Activated effector memory CD4-positive, alpha-beta T cell treated with anti-CD3 and anti-CD28 coated beads, Interleukin-2, amount 50 U/mL, for 16 hours (primary cell): Measurements from ENCODE around the gene ISOC2.

Experiments
- DNase-seq: peaks from one replicate; pipeline ENCODE4 v3.0.0-alpha.2; 2020

Gene ISOC2

DNA sequence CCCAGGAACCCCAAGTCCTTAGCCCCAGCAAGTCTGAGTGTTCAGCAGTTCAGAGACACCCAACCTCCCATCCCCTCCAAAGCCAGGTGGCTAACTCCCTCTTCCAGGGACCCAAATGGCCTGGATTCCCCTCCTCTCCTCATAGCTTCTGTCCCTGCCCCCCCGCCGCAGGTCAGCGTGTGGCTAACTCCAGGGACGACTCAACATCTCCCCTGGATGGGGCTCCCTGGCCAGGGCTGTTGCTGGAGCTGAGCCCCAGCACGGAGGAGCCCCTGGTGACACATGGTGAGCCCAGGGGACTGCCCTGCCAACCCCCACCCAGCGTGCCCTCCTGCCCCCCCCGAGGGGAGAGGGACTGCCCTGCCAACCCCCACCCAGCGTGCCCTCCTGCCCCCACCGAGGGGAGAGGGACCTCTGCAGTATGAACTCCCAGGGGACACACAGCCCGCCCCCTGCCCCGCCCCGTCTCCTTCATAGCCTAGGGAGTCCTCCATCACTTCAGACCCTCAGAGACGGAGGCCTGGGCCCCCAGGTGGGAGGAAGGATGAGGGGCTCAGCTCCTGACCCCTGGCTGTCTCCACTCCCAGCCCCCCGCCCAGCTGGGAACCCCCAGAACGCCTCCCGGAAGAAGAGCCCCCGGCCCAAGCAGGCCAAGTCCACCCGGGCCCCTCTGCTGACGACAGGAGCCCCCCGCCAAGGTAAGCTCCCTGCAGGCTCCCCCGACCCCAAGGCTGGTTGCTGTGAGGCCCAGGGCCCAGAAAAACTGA lies 28.5 kb upstream of the ISOC2 start:
- DNase-seq: no peak

DNA sequence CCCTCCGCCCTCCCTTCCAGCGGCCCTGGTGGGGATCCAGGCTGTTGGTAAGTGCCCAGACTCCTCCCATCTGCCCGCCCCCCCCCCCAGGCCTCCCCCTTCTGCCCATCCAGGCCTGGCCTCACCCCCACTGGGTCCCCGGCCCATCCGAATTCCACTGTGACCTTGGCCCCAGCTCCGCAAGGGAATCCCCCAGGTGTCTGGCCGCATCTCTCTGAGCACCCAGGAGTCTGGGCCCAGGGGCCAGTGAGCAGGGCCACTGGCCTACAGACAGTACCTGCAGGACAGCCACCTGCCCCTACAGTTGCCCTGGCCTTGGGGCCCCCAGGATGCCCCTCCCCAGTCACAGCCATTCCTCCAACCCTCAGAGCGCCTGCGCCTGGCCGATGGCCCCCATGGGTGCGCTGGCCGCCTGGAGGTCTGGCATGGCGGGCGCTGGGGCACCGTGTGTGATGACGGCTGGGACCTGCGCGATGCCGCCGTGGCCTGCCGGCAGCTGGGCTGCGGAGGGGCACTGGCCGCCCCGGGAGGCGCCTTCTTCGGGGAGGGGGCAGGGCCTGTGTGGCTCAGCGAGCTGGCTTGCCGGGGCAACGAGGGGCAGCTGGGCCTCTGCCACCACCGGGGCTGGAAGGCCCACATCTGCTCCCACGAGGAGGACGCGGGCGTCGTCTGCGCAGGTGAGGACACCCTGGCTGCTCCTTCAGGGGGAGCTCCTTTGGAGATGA lies 27.7 kb upstream of the ISOC2 start:
- DNase-seq: no peak

DNA sequence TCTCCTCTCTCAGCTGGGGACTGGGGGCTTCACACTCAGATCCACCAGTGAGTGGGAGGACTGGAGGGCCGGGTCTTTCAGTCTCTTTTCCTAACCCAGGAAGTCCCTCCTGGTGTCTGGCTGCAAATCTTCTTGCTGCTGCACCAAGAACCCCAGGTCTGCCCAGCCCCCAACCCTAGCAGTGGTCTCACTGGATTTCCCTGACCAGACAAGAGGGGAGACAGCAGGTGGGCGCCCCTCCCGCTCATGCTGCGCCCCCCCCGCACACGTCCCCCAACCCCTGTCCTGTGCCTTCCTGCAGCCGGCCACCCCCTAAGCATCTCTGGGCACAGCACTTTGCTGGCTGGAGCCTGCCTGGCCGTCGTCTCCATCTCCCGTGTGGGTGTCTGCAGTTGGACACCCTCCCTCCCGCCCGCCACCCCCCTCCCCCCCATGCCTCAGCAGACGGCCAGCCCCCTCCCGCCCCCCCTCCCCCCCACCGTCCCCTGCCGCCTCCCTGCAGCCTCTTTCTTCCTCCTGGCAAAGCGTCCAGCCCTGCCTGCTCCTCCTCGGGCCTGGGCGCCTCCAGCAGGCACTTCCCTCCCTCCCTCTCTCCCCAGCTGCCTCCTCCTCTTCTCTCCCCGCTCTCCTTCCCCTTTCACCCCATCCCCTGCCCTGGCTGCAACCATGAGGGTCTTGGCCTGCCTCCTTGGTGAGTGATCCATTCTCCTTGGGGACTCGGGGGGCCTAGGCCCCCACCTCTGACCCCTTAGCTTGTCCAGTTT lies 26.7 kb upstream of the ISOC2 start, which contains the start of gene SSC5D:
TSS of gene SSC5D (plus strand) at position 513 of the 764 bp plus-strand sequence. CDS start at position 667, 154 bp downstream.
- DNase-seq: no peak

DNA sequence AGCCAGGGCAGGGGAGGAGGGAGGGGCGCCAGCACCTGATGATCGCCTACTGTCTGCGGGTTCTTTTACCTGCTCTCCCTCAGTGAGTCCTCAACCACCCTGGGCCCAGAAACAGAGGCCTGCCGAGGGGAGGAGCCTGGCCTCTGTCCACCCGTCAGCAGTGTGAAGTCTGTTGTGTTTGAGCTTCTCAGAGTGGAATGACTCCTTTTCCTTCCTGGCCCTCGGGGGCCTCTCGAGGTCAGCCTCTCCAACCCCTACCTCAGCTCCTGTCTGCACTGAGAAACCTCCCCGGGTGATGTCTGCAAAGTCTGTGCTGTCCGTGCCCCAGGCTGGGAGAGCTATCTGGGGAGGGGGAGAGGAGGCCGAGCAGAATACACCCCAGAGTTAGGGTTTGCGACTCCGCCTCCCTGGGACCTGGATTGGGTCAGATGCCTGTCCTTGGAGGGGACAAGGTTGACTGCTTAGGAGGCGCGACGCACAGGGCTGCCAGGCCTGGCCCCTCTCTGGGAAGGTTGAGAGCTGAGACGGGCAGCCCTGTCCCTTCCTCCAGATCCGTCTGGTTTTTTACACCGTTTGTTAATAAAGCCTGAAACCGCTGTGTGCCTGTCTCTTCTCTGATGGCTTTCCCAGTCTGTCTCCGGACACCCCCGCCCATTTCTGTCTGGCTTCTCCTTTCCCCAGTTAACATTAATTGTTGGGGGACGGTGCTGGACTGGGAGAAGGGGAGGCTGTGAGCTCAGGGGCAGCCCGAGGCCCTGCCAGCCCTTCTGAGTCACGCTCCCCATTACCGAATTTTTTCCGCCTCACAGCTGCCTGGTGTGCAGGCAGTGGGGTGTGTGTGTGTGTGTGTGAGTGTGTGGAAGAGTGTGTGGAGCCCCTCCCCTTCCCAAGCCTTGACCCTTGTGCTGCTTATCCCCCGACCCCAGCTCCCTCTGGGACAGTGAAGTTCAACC lies 25.8 kb upstream of the ISOC2 start:
- DNase-seq: peak; percentile 81

DNA sequence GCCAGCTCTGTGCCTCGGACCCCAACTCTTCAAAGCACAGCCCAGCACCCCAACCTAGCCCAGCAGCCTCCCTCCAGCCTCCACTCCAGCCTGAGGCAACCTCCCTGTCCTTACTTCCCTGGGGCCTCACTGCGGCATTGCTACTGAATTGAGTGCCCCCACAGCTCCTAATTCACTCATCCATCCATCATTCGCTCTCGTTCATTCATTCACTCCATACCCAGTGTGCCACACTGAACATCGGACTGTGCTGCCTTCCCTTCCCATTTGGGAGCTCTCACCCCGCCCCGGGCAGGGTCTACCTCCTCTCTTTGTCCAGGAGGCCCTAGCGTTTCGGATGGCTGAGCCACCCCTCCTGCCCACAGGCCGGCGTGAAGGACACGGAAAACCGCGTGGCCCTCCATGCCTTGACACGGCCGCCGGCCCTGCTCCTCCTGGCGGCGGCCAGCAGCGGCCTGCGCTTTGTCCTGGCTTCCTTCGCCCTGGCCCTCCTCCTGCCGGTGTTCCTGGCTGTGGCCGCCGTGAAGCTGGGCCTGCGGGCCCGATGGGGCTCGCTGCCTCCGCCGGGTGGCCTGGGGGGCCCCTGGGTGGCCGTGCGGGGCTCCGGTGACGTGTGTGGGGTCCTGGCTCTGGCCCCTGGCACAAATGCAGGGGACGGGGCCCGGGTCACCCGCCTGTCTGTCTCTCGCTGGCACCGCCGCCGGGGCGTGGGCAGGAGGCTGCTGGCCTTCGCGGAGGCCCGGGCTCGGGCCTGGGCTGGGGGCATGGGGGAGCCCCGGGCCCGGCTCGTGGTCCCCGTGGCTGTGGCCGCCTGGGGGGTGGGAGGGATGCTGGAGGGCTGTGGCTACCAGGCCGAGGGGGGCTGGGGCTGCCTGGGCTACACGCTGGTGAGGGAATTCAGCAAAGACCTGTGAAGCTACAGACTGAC lies 24.9 kb upstream of the ISOC2 start:
- no peak for DNase-seq

DNA sequence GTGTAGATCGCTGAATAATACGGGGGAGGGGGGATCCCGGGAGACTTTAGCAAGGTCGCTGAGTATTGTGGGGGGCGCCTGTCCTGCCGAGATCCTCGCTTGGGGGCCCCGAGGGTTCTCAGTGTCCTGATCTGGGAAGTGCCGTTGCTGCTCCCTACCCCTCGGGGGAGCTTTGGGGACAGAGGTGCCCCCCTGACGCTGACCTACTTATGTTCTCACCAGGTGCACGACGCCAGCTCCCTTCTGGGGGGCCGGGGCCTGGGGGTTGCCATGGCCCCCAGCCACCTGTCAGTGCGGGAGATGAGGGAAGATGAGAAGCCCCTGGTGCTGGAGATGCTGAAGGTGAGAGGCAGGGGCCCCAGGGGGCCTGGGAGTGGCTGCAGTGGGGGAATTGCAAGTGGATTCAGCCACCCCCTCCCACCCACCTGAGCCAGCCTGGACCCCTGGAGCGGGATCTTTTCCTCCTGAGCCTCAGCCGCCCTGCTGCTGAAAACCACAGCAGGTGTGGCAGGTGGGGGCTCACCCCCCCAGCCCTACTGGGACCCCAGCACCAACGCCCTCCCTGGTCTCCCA lies 24.1 kb upstream of the ISOC2 start:
- DNase-seq: no peak

DNA sequence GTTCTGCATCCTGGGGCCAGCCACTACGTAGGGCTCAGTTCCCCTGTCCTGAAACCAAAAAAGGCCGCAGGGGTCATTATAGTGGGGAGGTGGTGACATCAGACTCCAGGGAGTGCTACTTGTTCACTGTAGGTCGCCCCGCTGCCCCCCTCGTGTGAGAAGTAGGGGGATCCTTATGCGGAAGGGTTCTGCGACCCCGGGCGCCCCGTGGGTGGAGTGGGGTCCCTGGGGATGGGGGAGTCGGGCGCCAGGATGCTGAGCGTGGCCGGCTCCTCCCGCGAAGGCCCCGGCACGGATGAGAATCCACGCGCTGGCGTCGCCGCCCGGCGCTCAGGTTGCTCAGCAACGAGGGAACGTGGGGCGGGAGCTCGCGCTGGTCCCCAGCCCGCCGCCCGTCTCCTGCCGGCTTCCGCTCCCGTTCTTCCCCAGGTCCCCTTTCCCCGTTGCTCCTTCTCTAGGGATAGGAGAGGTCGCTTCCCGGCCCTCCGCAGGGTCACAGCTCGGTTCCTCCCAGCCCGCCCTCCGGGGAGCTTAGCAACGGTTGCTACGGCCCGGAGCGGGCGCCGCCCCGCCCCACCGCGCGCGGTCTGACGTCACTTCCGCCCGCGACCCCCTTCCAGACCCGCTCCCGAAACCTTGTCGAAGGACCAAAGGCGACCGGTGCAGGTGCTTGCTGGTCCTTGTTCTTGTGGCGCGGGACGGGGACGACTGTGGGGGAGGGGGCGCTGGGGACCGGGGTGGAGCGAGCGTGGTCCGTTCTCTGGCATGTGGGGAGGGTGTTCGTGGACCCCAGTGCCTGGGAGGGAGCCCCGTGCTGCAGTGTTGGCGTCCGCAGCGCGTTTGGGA lies 23.4 kb upstream of the ISOC2 start, which contains the start of gene NAT14:
TSS of gene NAT14 (plus strand) at position 596 of the 846 bp plus-strand sequence. CDS start 521 bp downstream, outside the sequence.
- DNase-seq: peak; percentile 86

DNA sequence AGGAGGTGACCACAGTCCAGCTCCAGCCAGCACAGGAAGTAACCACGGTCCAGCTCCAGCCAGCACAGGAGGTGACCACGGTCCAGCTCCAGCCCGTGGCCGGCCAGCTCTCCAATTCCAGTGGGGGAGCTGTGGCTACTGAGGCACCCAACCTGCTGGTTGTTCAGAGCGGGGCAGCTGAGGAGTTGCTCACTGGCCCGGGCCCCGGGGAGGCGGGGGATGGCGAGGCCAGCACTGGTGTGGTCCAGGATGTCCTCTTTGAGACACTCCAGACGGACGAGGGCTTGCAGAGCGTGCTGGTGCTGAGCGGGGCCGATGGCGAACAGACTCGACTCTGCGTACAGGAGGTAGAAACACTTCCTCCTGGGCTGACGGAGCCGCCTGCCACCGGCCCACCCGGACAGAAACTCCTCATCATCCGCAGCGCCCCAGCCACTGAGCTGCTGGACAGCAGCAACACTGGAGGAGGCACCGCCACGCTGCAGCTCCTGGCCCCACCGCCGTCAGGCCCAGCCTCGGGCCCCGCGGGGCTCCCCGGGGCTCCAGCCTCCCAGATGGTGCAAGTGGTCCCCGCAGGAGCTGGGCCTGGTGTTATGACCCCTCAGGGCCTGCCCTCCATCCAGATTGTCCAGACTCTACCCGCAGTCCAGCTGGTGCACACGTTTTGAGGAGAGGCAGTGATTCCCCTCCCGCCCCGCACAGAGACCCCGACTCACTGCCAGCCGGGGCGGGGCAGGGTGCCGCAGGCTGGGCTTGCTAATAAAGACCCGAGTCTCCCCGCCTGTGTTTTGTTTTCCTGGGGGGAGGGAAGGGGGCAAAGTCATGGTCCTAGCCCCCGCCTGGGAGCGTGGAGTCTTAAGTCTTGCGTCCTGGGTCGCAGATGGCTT lies 22.5 kb upstream of the ISOC2 start:
- no peak for DNase-seq

DNA sequence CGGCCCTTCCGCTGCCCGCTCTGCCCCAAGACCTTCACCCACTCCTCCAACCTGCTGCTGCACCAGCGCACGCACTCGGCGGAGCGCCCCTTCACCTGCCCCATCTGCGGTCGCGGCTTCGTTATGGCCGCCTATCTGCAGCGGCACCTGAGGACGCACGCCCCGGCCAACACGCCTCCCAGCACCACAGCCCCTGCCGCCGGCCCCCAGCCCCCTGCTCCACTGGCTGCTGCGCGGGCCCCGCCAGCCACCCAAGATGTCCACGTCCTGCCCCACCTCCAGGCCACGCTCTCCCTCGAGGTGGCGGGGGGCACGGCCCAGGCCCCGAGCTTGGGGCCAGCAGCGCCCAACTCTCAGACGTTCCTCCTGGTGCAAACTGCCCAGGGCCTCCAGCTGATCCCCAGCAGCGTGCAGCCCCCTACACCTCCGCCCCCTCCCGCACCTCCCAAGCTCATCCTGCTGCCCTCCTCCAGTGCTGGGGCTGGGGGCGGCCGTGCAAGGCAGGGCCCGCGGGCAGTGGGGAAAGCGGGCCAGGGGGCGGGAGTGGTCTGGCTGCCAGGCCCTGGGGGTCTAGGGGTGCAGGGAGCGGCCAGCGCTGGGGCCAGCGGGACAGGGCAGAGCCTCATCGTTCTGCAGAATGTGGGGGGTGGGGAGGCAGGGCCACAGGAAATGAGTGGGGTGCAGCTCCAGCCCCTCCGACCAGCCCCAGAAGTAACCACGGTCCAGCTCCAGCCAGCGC lies 21.7 kb upstream of the ISOC2 start:
- DNase-seq: no peak

DNA sequence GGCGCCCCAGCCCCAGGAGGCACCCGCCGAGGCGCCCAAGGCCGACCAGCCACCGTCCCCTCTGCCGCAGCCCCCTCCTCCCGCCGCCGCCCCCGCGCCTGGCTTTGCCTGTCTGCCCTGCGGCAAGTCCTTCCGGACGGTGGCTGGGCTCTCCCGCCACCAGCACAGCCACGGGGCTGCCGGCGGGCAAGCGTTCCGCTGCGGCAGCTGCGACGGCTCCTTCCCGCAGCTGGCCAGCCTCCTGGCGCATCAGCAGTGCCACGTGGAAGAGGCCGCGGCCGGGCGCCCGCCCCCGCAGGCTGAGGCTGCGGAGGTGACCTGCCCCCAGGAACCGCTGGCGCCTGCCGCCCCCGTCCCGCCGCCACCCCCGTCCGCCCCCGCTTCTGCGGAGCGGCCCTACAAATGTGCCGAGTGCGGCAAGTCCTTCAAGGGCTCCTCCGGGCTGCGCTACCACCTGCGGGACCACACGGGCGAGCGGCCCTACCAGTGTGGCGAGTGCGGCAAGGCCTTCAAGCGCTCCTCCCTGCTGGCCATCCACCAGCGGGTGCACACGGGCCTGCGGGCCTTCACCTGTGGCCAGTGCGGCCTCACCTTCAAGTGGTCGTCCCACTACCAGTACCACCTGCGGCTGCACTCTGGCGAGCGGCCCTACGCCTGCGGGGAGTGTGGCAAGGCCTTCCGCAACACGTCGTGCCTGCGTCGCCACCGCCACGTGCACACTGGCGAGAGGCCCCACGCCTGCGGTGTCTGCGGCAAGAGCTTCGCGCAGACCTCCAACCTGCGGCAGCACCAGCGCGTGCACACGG lies 20.9 kb upstream of the ISOC2 start:
- DNase-seq: no peak

DNA sequence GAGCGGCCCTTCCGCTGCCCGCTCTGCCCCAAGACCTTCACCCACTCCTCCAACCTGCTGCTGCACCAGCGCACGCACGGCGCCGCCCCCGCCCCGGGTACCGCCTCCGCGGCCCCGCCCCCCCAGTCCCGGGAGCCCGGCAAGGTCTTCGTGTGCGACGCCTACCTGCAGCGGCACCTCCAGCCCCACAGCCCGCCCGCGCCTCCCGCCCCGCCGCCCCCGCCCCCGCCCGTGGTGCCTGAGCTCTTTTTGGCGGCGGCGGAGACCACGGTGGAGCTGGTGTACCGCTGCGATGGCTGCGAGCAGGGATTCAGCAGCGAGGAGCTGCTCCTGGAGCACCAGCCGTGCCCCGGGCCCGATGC lies 20.3 kb upstream of the ISOC2 start:
- DNase-seq: no peak

DNA sequence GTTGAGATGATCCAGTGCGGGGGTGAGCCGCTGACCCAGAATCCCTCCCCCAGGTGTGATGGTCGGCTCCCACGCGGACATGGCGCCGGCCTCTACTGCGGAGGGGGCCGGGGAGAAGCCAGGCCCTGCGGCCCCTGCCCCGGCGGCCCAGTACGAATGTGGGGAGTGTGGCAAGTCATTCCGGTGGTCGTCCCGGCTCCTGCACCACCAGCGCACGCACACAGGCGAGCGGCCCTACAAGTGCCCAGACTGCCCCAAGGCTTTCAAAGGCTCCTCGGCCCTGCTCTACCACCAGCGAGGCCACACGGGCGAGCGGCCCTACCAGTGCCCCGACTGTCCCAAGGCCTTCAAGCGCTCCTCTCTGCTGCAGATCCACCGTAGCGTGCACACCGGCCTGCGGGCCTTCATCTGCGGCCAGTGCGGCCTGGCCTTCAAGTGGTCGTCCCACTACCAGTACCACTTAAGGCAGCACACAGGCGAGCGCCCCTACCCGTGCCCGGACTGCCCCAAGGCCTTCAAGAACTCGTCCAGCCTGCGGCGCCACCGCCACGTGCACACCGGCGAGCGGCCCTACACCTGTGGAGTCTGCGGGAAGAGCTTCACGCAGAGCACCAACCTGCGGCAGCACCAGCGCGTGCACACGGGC lies 19.8 kb upstream of the ISOC2 start:
- DNase-seq: no peak

DNA sequence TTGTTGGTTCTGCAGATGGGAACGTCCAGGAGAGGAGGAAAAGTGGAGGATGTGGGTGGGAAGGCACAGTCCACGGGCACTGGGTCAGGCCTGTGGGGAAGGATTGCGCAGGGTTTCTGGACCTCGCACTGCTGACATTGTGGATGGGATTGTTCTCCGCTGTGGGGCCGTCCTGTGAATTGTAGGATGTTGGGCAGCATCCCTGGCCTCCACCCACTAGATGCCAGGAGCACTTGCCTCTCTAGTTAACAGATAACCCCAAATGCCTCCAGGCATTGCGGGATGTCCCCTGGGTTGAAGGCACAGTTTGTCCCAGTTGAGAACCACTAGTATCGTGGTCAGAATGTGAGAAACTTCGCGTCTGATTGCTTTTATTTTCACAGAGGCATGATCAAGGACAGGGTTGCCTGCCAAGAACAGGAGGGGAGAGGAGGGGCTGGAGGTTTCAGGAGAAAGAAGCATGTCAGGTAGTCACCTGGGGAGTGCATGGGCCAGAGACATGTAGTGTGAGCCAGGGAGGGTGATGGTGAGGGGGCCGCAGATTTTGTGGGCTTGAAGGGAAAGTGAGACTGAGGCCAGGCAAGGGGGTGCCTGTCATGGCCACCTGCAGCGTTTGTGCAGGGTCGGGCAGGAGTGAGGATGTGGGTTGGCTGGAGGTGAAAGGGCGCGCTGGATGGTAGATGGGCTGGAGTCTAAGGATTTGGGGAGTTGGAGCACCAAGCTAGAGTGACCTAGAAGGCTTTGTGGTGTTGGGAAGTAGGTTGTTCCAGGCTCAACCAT lies 18.2 kb upstream of the ISOC2 start:
- no peak for DNase-seq

DNA sequence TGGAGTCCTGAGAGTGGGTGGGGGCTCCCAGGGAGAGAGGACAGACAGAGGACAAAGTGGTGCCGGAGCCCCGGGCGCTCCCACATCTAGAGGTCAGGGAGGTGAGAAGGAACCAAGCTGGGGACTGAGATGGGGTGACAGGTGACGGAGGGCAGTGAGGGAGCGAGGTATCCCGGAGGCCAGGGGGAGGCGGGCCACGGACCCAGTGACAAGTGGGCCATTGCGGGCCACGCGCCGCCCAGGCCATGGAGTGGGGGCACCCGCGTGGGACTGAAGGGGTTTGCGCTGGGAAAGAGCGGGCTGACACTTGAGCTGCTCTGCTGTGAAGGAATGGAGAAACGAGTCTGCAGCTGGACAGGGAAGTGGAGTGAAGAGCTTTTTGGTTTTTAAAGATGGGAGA lies 17.6 kb upstream of the ISOC2 start:
- DNase-seq: no peak

DNA sequence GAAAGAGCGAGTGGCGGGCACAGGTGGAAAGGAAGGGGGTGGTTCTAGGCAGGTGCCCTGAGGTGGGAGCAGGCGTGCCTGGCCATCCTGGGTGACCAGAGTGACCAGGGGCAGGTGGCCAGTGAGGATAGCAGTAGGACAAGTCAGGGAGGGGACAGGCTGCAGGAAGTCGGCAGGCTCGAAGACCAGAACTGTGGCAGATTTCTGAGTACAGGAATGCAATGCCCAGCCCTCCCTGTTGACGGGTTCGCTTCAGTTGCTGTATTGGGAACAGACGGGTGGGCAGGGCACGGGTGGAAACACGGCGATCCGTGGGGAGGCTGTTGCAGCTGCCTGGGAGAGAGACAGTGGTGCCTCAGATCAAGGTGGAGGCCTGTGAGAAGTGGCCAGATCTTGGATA lies 16.9 kb upstream of the ISOC2 start:
- DNase-seq: no peak

DNA sequence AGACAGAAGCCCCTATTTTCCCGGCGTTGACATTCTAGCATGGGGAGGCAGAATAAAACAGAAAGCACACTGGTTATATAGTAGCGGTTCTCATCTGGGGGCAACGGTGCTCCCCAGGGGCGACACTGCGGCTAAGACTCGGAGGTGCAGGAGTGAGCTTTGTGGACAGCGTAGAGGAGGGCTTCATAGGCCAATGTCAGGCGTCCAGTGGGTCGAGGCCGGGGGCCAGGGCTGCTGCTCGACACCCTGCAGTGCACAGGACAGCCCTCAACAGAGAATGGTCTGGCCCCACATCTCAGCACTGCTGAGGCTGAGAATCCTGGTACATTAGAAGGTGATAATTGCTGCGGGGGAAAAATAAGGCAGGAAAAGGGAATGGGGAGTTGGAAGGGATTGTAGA lies 16.5 kb upstream of the ISOC2 start:
- DNase-seq: no peak
